Measurements from ENCODE around the gene GDI2.
A peak's percentile ranks its signal among the peaks of the same experiment; 100 is the strongest.

Gene GDI2

GRCh38 chr10:5757766-5758517 lies 55.3 kb downstream of the GDI2 start:
- H3K4me3 Mint-ChIP-seq: no peak overlapping the region
- DNase-seq: no peak
- H3K27ac Mint-ChIP-seq: peak overlapping the region; percentile 86
- H3K36me3 Mint-ChIP-seq (ENCODE audit: low read depth): peaks cover 95% of the 10 kb centered on the region
- H3K4me1 Mint-ChIP-seq (ENCODE audit: low read depth): peaks cover 13% of the 10 kb centered on the region
- H3K27me3 Mint-ChIP-seq: no peaks in the 10 kb centered on the region
- H3K9me3 Mint-ChIP-seq: no peaks in the 10 kb centered on the region

- Mint-ChIP-seq H3K4me1 (ENCODE audit: low read depth) (peaks cover 29% of the 10 kb centered on the region), H3K36me3 (ENCODE audit: low read depth) (peaks cover 96% of the 10 kb centered on the region), H3K27ac (peak overlapping the region; percentile 83), H3K9me3 (no peaks in the 10 kb centered on the region), H3K27me3 (no peaks in the 10 kb centered on the region), H3K4me3 (no peak overlapping the region)
- DNase-seq: no peak
These were observed 60.8 kb downstream of the GDI2 start for GRCh38 chr10:5752301-5752871.

- no peaks in the 10 kb centered on the region for H3K27me3 Mint-ChIP-seq
- no peak for DNase-seq
- peaks cover 96% of the 10 kb centered on the region for H3K36me3 Mint-ChIP-seq (ENCODE audit: low read depth)
- H3K4me1 Mint-ChIP-seq (ENCODE audit: low read depth): peaks cover 29% of the 10 kb centered on the region
- H3K4me3 Mint-ChIP-seq: no peak overlapping the region
- H3K27ac Mint-ChIP-seq: peak overlapping the region; percentile 74
- no peaks in the 10 kb centered on the region for H3K9me3 Mint-ChIP-seq
These were observed 61.5 kb downstream of the GDI2 start for GRCh38 chr10:5751601-5752253.

DNA sequence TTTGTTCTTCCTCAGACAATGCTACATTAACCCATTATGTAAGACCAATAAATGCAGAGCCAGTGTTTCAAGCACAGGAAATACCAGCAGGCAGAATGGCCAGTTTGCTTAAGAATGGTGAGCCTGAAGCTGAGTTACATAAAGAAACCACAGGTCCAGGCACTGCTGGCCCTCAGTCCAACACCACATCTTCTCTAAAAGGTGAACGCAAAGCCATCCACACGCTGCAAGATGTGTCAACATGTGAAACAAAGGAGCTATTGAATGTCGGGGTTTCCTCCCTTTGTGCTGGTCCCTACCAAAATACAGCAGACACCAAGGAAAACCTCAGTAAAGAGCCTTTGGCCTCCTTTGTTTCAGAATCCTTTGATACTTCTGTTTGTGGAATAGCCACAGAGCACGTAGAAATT lies 64.8 kb downstream of the GDI2 start:
- H3K27ac Mint-ChIP-seq: no peak overlapping the region
- H3K36me3 Mint-ChIP-seq (ENCODE audit: low read depth): peaks cover 100% of the 10 kb centered on the region
- H3K9me3 Mint-ChIP-seq: no peaks in the 10 kb centered on the region
- H3K27me3 Mint-ChIP-seq: no peaks in the 10 kb centered on the region
- DNase-seq: no peak
- H3K4me3 Mint-ChIP-seq: no peak overlapping the region
- H3K4me1 Mint-ChIP-seq (ENCODE audit: low read depth): peaks cover 24% of the 10 kb centered on the region

DNA sequence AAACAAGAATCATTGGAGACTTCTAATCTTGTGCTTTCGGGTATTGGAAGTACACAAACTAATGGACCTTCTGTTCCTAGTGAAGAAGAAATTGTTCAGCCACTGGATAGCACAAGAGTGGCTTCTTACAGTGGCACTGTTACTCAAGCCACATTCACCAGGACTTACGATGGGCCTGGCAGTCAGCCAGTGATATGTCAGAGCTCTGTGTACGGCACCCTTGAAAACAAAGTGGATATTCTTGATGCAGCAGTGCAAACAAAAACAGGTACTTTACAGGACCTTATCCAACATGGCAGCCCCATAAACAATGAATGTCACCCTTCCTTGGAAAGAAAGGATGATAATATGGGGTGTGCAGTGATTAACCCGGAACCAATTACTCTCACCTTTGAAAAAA lies 67.0 kb downstream of the GDI2 start:
- H3K27me3 Mint-ChIP-seq: no peaks in the 10 kb centered on the region
- peaks cover 11% of the 10 kb centered on the region for H3K4me1 Mint-ChIP-seq (ENCODE audit: low read depth)
- H3K4me3 Mint-ChIP-seq: no peak overlapping the region
- peak overlapping the region; percentile 61 for H3K27ac Mint-ChIP-seq
- no peaks in the 10 kb centered on the region for H3K9me3 Mint-ChIP-seq
- H3K36me3 Mint-ChIP-seq (ENCODE audit: low read depth): peaks cover 99% of the 10 kb centered on the region
- DNase-seq: no peak

GRCh38 chr10:5744849-5745248 lies 68.4 kb downstream of the GDI2 start:
- Mint-ChIP-seq H3K9me3 (no peaks in the 10 kb centered on the region), H3K36me3 (ENCODE audit: low read depth) (peaks cover 99% of the 10 kb centered on the region), H3K27ac (peak overlapping the region; percentile 12), H3K27me3 (no peaks in the 10 kb centered on the region), H3K4me3 (no peak overlapping the region), H3K4me1 (ENCODE audit: low read depth) (peaks cover 12% of the 10 kb centered on the region)
- DNase-seq: no peak

DNA sequence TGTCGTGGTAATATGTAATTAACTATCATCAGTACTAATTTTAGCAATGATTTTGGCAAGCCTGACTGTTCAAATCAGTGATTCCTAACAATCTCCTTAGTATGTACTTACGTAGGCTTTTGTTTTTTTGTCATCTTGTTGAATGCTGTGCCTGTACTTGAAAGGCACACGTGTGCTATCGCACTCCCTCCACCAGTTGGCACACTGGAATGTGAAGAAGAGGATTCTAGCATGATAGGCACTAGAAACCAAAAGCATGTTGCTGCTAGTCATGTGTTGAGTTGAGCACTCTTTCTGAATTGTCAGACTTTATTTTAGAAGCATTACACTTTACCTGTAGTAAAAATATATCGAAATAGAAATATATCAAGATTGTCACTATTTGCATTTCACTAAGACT lies 69.5 kb downstream of the GDI2 start:
- DNase-seq: no peak
- peaks cover 14% of the 10 kb centered on the region for H3K4me1 Mint-ChIP-seq (ENCODE audit: low read depth)
- H3K36me3 Mint-ChIP-seq (ENCODE audit: low read depth): peaks cover 99% of the 10 kb centered on the region
- H3K27me3 Mint-ChIP-seq: no peaks in the 10 kb centered on the region
- H3K4me3 Mint-ChIP-seq: no peak overlapping the region
- H3K9me3 Mint-ChIP-seq: no peaks in the 10 kb centered on the region
- peak overlapping the region; percentile 59 for H3K27ac Mint-ChIP-seq

DNA sequence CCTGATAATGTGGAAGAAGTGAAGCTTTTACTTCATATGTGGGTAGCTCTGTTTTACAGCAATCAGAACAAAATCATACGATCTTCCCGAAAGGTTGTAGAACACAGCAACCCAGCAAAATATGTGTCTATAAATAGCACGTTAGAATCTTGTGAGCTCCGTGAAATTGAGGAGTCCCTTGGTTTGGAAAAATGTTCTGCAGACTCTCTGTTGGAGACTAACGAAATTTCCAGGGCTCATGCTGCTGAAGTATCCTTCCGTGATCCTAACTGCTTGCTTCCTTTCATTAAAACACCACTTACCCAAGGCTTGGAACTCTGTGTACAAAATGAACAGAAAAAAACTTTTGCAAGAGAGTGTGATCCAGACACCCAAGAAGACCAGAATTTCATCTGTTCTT lies 71.1 kb downstream of the GDI2 start:
- Mint-ChIP-seq H3K4me1 (ENCODE audit: low read depth) (peaks cover 18% of the 10 kb centered on the region), H3K9me3 (no peaks in the 10 kb centered on the region), H3K27me3 (no peaks in the 10 kb centered on the region), H3K4me3 (no peak overlapping the region), H3K27ac (peak overlapping the region; percentile 17), H3K36me3 (ENCODE audit: low read depth) (peaks cover 98% of the 10 kb centered on the region)
- DNase-seq: no peak

- H3K27ac Mint-ChIP-seq: peak overlapping the region; percentile 17
- no peak overlapping the region for H3K4me3 Mint-ChIP-seq
- no peaks in the 10 kb centered on the region for H3K27me3 Mint-ChIP-seq
- no peaks in the 10 kb centered on the region for H3K9me3 Mint-ChIP-seq
- peaks cover 98% of the 10 kb centered on the region for H3K36me3 Mint-ChIP-seq (ENCODE audit: low read depth)
- no peak for DNase-seq
- peaks cover 16% of the 10 kb centered on the region for H3K4me1 Mint-ChIP-seq (ENCODE audit: low read depth)
These were observed 72.0 kb downstream of the GDI2 start for GRCh38 chr10:5741276-5741675.

DNA sequence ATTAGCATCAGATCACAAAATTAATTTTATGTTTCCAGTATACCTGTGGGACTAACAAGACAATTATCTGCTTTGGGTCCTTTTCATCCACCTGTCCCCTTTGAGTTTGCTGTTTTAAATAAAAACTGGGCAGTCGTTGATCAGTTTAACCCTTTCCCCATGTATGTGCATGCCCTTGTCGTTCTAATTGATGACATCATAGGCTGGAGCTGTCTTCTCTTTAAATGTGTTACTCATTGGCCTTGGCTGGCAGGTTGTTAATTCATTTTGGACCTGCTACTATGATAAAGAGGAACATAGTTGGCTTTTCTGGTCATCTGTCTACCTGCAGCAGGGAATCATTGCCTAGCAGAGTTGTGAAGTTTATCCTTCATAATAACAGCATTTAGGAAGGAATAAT lies 74.8 kb downstream of the GDI2 start:
- H3K27ac Mint-ChIP-seq: no peak overlapping the region
- no peak overlapping the region for H3K4me3 Mint-ChIP-seq
- H3K27me3 Mint-ChIP-seq: no peaks in the 10 kb centered on the region
- H3K36me3 Mint-ChIP-seq (ENCODE audit: low read depth): peaks cover 94% of the 10 kb centered on the region
- no peak for DNase-seq
- H3K9me3 Mint-ChIP-seq: no peaks in the 10 kb centered on the region
- peaks cover 17% of the 10 kb centered on the region for H3K4me1 Mint-ChIP-seq (ENCODE audit: low read depth)

- peak overlapping the region; percentile 45 for H3K27ac Mint-ChIP-seq
These were observed 75.9 kb downstream of the GDI2 start for GRCh38 chr10:5737352-5737751.

GRCh38 chr10:5736591-5736990 lies 76.6 kb downstream of the GDI2 start:
- DNase-seq: no peak
- Mint-ChIP-seq H3K27ac (peak overlapping the region; percentile 51), H3K9me3 (no peaks in the 10 kb centered on the region), H3K36me3 (ENCODE audit: low read depth) (peaks cover 95% of the 10 kb centered on the region), H3K4me1 (ENCODE audit: low read depth) (peaks cover 26% of the 10 kb centered on the region), H3K4me3 (no peak overlapping the region), H3K27me3 (no peaks in the 10 kb centered on the region)

More at GRCh38 chr10:5737352-5737751, 75.9 kb downstream of the GDI2 start:
- Mint-ChIP-seq H3K4me3 (no peak overlapping the region), H3K36me3 (ENCODE audit: low read depth) (peaks cover 95% of the 10 kb centered on the region), H3K27me3 (no peaks in the 10 kb centered on the region), H3K4me1 (ENCODE audit: low read depth) (peaks cover 20% of the 10 kb centered on the region), H3K9me3 (no peaks in the 10 kb centered on the region)
- DNase-seq: no peak

- Mint-ChIP-seq H3K27ac (peak overlapping the region; percentile 51), H3K36me3 (ENCODE audit: low read depth) (peaks cover 95% of the 10 kb centered on the region), H3K4me3 (no peak overlapping the region), H3K4me1 (ENCODE audit: low read depth) (peaks cover 33% of the 10 kb centered on the region), H3K27me3 (no peaks in the 10 kb centered on the region), H3K9me3 (no peaks in the 10 kb centered on the region)
- DNase-seq: no peak
These were observed 78.1 kb downstream of the GDI2 start for GRCh38 chr10:5735119-5735518.

GRCh38 chr10:5732141-5732540 lies 81.1 kb downstream of the GDI2 start:
- Mint-ChIP-seq H3K4me1 (ENCODE audit: low read depth) (peaks cover 31% of the 10 kb centered on the region), H3K36me3 (ENCODE audit: low read depth) (peaks cover 94% of the 10 kb centered on the region), H3K4me3 (no peak overlapping the region), H3K27me3 (no peaks in the 10 kb centered on the region), H3K27ac (peak overlapping the region; percentile 63), H3K9me3 (no peaks in the 10 kb centered on the region)
- no peak for DNase-seq

GRCh38 chr10:5731559-5731958 lies 81.7 kb downstream of the GDI2 start:
- DNase-seq: no peak
- no peak overlapping the region for H3K4me3 Mint-ChIP-seq
- H3K36me3 Mint-ChIP-seq (ENCODE audit: low read depth): peaks cover 94% of the 10 kb centered on the region
- H3K27ac Mint-ChIP-seq: peak overlapping the region; percentile 63
- H3K9me3 Mint-ChIP-seq: no peaks in the 10 kb centered on the region
- H3K27me3 Mint-ChIP-seq: no peaks in the 10 kb centered on the region
- H3K4me1 Mint-ChIP-seq (ENCODE audit: low read depth): peaks cover 31% of the 10 kb centered on the region

Measured in activated T-cell treated with anti-CD3 and anti-CD28 coated beads, Interleukin-2, amount 50 U/mL, for 24 hours (primary cell).